HS-5 (cell line): ENCODE results near the gene TXNRD1.
"Not testable (repeated sequence)": the region's sequence is repeated elsewhere in the genome, so short reads cannot be mapped to it uniquely, and the experiment has no call there.

Experiments used
- DNase-seq: peaks from one replicate; pipeline ENCODE4 v3.0.0-alpha.2; 2012; ENCODE audit warnings: low read depth

TXNRD1 gene

GRCh38 chr12:104372061-104372720 is 156.6 kb downstream of the TXNRD1 start:
- no peak for DNase-seq

GRCh38 chr12:104372721-104373335 is 157.2 kb downstream of the TXNRD1 start:
- no peak for DNase-seq

GRCh38 chr12:104374071-104374470 is 158.5 kb downstream of the TXNRD1 start:
- no peak for DNase-seq

- no peak for DNase-seq
Measured at GRCh38 chr12:104374806-104375205, 159.2 kb downstream of the TXNRD1 start.

GRCh38 chr12:104375775-104376174 is 160.2 kb downstream of the TXNRD1 start:
- DNase-seq: no peak

- DNase-seq: no peak
Measured at GRCh38 chr12:104376650-104377513, 161.3 kb downstream of the TXNRD1 start.

- DNase-seq: no peak
Measured at GRCh38 chr12:104377514-104377812, 161.9 kb downstream of the TXNRD1 start.

GRCh38 chr12:104378427-104378826 is 162.8 kb downstream of the TXNRD1 start:
- DNase-seq: no peak

- no peak for DNase-seq
Measured at GRCh38 chr12:104381341-104381730, 165.8 kb downstream of the TXNRD1 start.

GRCh38 chr12:104381731-104382480 is 166.3 kb downstream of the TXNRD1 start:
- no peak for DNase-seq

GRCh38 chr12:104384141-104384880 is 168.7 kb downstream of the TXNRD1 start:
- DNase-seq: no peak

GRCh38 chr12:104385510-104385909 is 169.9 kb downstream of the TXNRD1 start:
- no peak for DNase-seq

- no peak for DNase-seq
Measured at GRCh38 chr12:104386461-104386860, 170.9 kb downstream of the TXNRD1 start.

GRCh38 chr12:104387190-104387589 is 171.6 kb downstream of the TXNRD1 start:
- DNase-seq: no peak

GRCh38 chr12:104394086-104394485 is 178.5 kb downstream of the TXNRD1 start:
- not testable (repeated sequence) for DNase-seq
